Measurements from ENCODE around the gene C11orf16. TPM values are rescaled to one million over a fixed set of nuclear protein-coding genes. Genes with fewer than 3 reads are reported as not detected.

Gene C11orf16
- total and polyA plus RNA-seq, 2 of the 4 experiments (the other 2 are of a cell fraction), result not detected

GRCh38 chr11:8873741-8874405 is 58.9 kb downstream of the C11orf16 start:
- Histone ChIP-seq H4K91ac (ENCODE audit: insufficient read depth, low read depth, low read length) (no peak overlapping the region), H3K27ac (ENCODE audit: insufficient read depth, low read length) (no peak overlapping the region), H3K18ac (ENCODE audit: low read depth, low read length) (no peak overlapping the region), H3K56ac (ENCODE audit: extremely low read depth, insufficient read depth, low read length) (no peak overlapping the region), H4K8ac (ENCODE audit: low read depth in 2 of 2, low read length in 2 of 2) (peak overlapping the region in 1 of 2 experiments; percentile 49; a peak in 2 of 4 replicates), H3K9ac (ENCODE audit: low read depth, low read length) (no peak overlapping the region; the same call in 1 of the 2 replicates), H3K4me3 (ENCODE audit: insufficient read depth, low read depth, low read length) (no peak overlapping the region), H3K36me3 (ENCODE audit: control insufficient read depth, insufficient read depth, low read length) (no peaks in the 10 kb centered on the region), H2BK20ac (ENCODE audit: low read depth, low read length) (no peak overlapping the region), H2BK5ac (ENCODE audit: low read depth, low read length, poor library complexity, severe bottlenecking) (no peak overlapping the region), H2BK15ac (ENCODE audit: low read depth, low read length) (peak overlapping the region; percentile 60; the same call in 1 of the 3 replicates), H2BK120ac (ENCODE audit: low read depth, low read length) (no peak overlapping the region), H3K23ac (ENCODE audit: low read depth, low read length) (no peak overlapping the region), H3K79me1 (ENCODE audit: low read depth in 1 of 2, low read length in 2 of 2) (peaks cover 0 to 19% of the 10 kb centered on the region in 2 experiments; a peak in 3 of 4 replicates), H3K4me2 (ENCODE audit: low read depth, low read length) (peak overlapping the region; percentile 78; the same call in 1 of the 2 replicates), H2AFZ (replicated peaks; ENCODE audit: low read length, poor library complexity) (no peak overlapping the region), H2AK5ac (ENCODE audit: low read depth, low read length) (peak overlapping the region; percentile 23; the same call in 1 of the 2 replicates), H3K9me1 (ENCODE audit: insufficient read depth, low read length) (no peaks in the 10 kb centered on the region), H4K20me1 (ENCODE audit: insufficient read depth, low read length) (no peaks in the 10 kb centered on the region), H3K9me3 (ENCODE audit: control insufficient read depth, insufficient read depth, low read length) (no peaks in the 10 kb centered on the region), H4K5ac (ENCODE audit: low read depth, low read length) (no peak overlapping the region), H3K4me1 (ENCODE audit: control insufficient read depth, insufficient read depth, low read length) (peaks cover 5% of the 10 kb centered on the region), H3K4ac (ENCODE audit: low read depth, low read length) (no peak overlapping the region), H3K27me3 (ENCODE audit: control insufficient read depth, insufficient read depth, low read length) (no peaks in the 10 kb centered on the region), H2AK9ac (replicated peaks; ENCODE audit: low read depth, low read length, poor library complexity) (no peak overlapping the region), H3K14ac (replicated peaks; ENCODE audit: low read depth, low read length) (no peak overlapping the region)
- in situ Hi-C loops (cut with MboI; ENCODE audit: low sequenced_read_pairs), result no loop called here
- no TSS peak for BruUV-seq (replicated peaks)
- ATAC-seq (ENCODE audit: low read depth), result no peak
- TF ChIP-seq POLR2A (IDR thresholded peaks at IDR 0.05; ENCODE audit: low read depth, low read length), result no peak
- no peak for TF ChIP-seq RFX5 (IDR thresholded peaks at IDR 0.05; ENCODE audit: low read depth, low read length)
- no peak for TF ChIP-seq BHLHE40 (IDR thresholded peaks at IDR 0.05; ENCODE audit: low read depth, low read length)
- no peak for TF ChIP-seq MAFK (IDR thresholded peaks at IDR 0.05; ENCODE audit: low read depth, low read length)
- TF ChIP-seq ELK1 (IDR thresholded peaks at IDR 0.05; ENCODE audit: borderline replicate concordance, low read depth, low read length), result no peak
- TF ChIP-seq CHD1 (IDR thresholded peaks at IDR 0.05; ENCODE audit: low read depth, low read length), result no peak
- intact Hi-C loops (cut with micrococcal nuclease), result loop anchor here (5.0 kb wide), 3 partner anchors 33 to 157 kb away; partner anchors contain the start of gene TMEM9B
- ChIA-PET POLR2A (ENCODE audit: unreplicated experiment) (interaction anchor here (0.5 kb wide), 1 partner anchor 37 kb away, joined by 3 read pairs; the partner anchor contains the start of gene AKIP1), CTCF (interaction anchor here (1.0 kb wide), 1 partner anchor 9 kb away, joined by 3 read pairs; no protein-coding TSS in a partner anchor)
- dilution Hi-C loops (cut with HindIII; ENCODE audit: low sequenced_read_pairs, unreplicated experiment), result no loop called here
- no peak for DNase-seq
- no CpG with 5 or more reads among the region's 6 CpGs for WGBS, 2 experiments (ENCODE audit: extremely low coverage in 2 of 2, insufficient read length in 1 of 2)

Measured in IMR-90 (cell line).